GOT3 (cell line): Measurements from ENCODE around the gene GNAQ.

ENCODE experiments used
- DNase-seq: peaks from one replicate; lab custom pipeline; 2025; ENCODE audit warnings: mixed read lengths; lab: John Stamatoyannopoulos, UW

Gene GNAQ

GRCh38 chr9:77815260-77815659 is 216.4 kb downstream of the GNAQ start:
- DNase-seq, result no peak

- no peak for DNase-seq
Observed at GRCh38 chr9:77811832-77812231, 219.8 kb downstream of the GNAQ start.

- no peak for DNase-seq
Observed at GRCh38 chr9:77810637-77811119, 220.9 kb downstream of the GNAQ start.

- no peak for DNase-seq
Observed at GRCh38 chr9:77810047-77810446, 221.6 kb downstream of the GNAQ start.

- no peak for DNase-seq
Observed at GRCh38 chr9:77809552-77809951, 222.1 kb downstream of the GNAQ start.

GRCh38 chr9:77808751-77809081 is 222.9 kb downstream of the GNAQ start:
- DNase-seq, result no peak

GRCh38 chr9:77807846-77808750 is 223.5 kb downstream of the GNAQ start:
- DNase-seq, result no peak

- DNase-seq, result no peak
Observed at GRCh38 chr9:77807281-77807683, 224.3 kb downstream of the GNAQ start.

GRCh38 chr9:77806741-77807140 is 224.9 kb downstream of the GNAQ start:
- no peak for DNase-seq

- no peak for DNase-seq
Observed at GRCh38 chr9:77805810-77806209, 225.8 kb downstream of the GNAQ start.

GRCh38 chr9:77803423-77803822 is 228.2 kb downstream of the GNAQ start:
- DNase-seq, result no peak

- no peak for DNase-seq
Observed at GRCh38 chr9:77802515-77803293, 228.9 kb downstream of the GNAQ start.

GRCh38 chr9:77802064-77802463 is 229.5 kb downstream of the GNAQ start:
- DNase-seq, result no peak

- DNase-seq, result no peak
Observed at GRCh38 chr9:77800924-77801551, 230.6 kb downstream of the GNAQ start.

- no peak for DNase-seq
Observed at GRCh38 chr9:77798140-77798539, 233.5 kb downstream of the GNAQ start.

- DNase-seq, result no peak
Observed at GRCh38 chr9:77794985-77795384, 236.6 kb downstream of the GNAQ start.

GRCh38 chr9:77793849-77794248 is 237.8 kb downstream of the GNAQ start:
- DNase-seq, result no peak

- DNase-seq, result no peak
Observed at GRCh38 chr9:77789891-77790290, 241.7 kb downstream of the GNAQ start.

- no peak for DNase-seq
Observed at GRCh38 chr9:77785341-77785740, 246.3 kb downstream of the GNAQ start.

- no peak for DNase-seq
Observed at GRCh38 chr9:77783518-77783917, 248.1 kb downstream of the GNAQ start.

GRCh38 chr9:77779010-77779409 is 252.6 kb downstream of the GNAQ start:
- DNase-seq, result no peak

GRCh38 chr9:77773381-77773780 is 258.2 kb downstream of the GNAQ start:
- no peak for DNase-seq

GRCh38 chr9:77772646-77773045 is 259.0 kb downstream of the GNAQ start:
- no peak for DNase-seq
